Measurements from ENCODE around the gene GNG2.
A peak's percentile ranks its signal among the peaks of the same experiment; 100 is the strongest.

The GNG2 gene

DNA sequence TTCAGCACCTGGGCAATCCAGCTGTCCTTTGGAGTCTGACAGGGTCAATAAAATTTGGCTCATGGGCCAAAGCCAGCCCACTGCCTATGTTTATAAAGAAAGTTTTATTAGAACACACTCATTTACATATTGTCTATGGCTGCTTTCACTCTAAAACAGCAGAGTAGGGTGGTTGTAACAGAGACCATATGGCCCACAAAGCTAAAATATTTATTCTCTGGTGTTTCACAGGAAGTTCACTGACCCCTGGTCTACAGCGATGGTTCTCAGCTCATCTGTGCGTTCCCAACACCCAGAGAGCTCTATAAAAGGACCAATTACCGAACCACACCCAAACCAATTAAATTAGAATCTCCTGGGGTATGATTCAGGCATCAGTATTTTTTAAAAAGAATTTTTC is 91.2 kb downstream of the GNG2 start:
- no peak for DNase-seq

DNA sequence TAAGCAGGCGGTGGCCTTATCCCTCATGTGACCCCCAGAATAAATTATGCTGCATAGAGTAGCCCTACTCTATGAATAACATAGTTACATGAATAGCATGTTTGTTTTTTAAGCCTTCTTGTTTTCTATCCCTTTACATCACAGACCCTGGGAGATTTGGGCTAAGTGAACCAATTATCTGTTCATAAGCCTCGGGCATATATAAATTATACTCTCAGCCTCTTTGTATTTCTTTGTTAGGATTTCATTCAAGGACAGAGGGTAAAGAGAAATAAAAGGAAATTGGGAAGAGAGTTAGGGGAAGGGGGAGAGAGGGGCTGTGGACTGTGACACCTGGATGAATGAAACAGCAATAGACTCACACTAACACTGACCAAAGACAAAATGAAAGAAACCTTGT is 93.6 kb downstream of the GNG2 start:
- DNase-seq: no peak

DNA sequence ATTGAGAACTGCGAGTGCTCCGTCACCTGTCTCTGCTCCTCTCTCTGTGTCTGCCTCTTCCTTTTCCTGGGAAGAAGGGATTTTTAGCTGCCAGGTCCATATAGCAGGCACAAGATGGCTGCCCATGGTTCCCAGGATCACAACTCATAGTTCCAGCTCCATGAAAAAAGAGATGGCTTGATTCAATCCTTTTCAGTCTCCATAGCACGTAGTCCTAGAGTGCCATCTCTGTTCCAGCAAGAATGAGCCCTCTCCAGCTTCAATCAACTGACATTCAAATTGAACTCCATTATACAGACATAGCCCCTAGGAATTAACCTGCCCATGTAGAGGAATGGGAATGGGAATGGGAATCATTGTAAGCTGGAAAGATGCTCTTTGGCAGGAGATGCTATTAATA is 94.2 kb downstream of the GNG2 start:
- DNase-seq: no peak

DNA sequence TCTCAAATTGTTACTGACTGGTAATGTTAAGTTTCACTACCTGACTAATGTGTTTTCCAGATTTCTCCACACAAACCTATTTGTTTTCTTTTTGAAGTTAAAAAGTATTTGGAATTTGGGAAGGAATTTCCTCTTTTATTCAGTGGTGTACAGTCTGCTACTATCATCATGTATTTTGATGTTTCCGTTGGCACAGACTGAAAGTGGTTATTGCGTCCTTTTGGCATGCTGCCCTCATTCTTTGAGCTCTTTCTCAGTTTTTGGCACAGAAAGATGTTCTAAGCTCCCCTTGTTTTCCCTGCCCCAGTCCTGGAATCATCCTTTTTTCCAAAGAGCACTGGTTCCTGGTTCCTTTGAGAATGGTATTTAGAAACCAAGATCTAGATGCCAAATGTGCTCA is 97.5 kb downstream of the GNG2 start:
- peak; percentile 45 for DNase-seq

DNA sequence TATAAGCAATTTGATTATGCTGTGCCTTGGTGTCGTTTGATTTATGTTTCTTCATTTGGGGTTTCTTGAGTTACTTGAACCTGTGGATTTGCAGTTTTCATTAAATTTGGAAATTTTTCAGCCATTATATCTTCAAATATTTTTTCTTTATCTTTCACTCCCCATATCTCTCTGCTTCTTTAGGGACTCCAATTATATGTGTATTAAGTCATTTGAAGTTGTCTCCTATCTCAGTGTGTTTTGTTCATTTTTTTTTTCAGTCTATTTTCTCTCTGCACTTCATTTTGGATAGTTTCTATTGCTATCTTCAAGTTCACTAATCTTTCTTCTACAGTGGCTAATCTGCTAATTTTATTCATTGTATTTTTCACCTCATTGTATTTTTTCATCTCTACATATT is 99.5 kb downstream of the GNG2 start:
- no peak for DNase-seq

DNA sequence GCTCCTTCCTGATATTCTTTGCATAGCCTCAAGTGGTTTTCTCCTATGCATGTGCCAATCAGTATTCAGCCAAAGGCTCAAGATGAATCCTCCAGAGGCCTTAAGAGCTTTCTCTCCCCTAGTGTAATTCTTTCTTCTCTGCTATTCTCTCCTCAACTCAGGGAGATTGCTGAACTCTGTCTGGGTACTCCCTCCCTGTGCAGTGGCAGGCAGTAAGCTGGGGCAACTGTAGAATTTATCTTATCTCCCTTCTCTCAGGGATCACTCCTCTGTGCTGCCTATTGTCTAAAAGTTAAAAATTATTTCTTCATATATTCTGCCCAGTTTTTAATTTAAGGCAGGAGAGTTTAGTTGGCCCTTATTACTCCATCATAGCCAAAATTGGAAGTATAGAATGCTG is 100.5 kb downstream of the GNG2 start:
- DNase-seq: no peak

DNA sequence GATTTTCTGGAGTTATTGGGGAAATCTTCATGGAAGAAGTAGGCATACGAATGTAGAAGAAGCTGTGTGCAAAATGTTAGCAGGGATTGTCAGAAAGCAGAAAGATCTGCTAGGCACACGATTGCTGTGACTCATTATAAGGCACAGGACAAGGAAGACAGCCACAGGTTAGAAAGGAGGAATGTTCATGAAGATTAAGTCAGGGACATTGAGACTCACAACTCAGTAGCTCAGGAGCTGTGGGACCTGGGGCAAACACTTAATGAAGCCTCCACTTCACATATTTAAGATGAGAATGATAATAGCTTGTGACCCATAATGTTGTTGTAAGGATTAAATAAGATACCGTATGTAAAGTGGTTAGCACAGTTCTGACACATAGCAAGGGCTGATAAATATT is 102.3 kb downstream of the GNG2 start:
- peak; percentile 31 for DNase-seq

DNA sequence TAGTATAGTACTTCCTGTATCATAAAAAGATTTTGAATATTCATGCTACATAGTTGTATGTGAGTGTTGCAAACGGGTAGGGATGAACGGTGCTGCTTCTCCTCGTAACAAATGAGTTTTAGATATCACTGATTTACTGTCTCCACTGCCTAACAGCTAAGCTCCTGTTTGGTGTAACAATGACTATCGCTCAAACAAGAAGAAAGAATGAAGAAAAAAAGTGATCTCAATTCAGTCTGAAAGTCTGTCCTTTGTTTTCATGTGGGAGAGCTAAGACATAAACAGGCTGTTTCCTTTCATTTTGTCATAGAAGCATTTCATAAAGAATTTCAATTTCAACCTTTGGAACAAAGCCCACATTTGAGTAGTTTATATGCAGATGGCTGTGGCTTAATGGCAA is 102.9 kb downstream of the GNG2 start:
- peak; percentile 27 for DNase-seq

DNA sequence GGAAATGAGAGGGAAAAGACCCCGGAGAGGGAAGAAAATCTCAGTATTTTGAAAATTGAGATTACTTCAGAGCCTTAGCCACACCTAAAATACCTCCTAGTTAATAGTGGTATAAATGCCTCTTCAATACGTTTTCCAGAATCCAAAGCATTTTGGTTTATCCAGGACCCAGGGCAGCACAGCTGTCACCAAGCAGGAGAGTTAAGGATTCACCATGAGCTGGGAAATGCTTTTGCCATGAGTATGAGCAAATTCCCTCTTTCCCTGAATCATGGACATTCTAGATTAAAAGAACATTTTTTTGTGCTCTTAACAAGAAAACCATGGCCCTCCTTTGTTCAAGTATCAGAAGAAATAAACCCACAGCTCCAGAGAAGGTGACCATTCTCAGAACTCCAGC is 107.1 kb downstream of the GNG2 start:
- DNase-seq: peak; percentile 30

DNA sequence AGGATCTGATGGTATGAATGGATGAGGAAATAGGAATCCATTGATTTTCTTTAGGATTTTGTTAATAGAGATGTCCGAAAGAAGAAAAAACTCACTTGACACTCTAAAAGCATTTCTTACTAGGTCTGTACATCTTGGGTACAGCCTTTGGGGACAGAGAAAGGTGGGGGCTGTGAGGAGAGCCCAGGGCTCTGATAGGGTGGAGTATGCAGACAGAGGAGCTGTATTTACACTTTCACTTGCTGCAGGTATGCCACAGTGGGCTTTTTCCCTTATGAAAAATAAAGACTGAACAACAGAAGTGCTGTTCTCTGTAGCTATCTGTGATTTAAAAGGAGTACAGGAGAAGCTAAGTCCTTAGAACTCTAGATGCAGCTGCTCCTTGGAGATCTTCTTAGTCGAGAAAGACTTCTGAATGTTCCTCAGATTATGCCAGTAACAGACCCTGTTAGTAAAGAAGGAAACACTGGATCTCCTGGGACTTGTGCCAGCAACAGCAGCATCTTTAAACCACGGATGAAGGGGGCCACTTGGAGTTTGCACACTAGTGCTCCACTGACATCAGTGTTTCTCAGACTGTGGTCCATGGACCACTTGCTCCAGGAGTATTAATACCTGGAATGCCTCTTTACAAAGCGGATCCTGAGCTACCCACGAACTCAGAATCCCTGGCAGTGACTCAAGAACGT is 109.6 kb downstream of the GNG2 start:
- no peak for DNase-seq

DNA sequence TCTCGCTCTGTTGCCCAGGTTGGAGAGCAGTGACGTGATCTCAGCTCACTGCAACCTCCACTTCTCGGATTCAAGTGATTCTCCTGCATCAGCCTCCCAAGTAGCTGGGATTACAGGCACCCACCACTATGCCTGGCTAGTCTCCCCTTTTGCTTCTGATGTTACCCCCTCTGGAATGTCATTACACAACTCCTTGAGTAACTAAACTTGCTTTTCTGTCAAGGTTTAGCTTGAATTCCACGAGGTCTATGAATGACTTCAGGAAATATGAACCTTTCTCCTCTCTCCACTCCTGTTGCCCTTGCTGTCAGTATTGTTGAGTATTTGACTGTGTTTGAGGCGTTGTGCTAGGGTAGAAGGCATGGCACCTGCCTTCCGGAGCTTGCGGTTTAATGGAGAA is 112.2 kb downstream of the GNG2 start:
- peak; percentile 17 for DNase-seq

DNA sequence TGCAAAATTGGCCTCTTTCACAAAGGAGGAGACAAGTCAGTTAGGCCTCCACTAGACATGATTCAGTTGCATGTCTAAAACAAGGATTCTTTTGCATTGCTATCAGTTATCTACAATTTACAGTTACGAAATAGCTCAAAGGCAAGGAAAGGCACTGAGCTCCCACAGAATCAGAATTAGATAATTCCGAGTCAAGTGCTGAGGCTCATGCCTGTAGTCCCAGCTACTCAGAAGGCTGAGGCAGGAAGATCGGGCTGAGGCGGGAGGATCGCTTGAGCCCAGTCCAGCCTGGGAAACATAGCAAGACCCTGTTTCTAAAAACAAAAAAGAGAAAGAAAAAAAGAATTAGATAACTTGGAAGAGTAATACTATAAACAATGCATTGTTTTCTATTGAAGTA is 116.7 kb downstream of the GNG2 start:
- DNase-seq: no peak

DNA sequence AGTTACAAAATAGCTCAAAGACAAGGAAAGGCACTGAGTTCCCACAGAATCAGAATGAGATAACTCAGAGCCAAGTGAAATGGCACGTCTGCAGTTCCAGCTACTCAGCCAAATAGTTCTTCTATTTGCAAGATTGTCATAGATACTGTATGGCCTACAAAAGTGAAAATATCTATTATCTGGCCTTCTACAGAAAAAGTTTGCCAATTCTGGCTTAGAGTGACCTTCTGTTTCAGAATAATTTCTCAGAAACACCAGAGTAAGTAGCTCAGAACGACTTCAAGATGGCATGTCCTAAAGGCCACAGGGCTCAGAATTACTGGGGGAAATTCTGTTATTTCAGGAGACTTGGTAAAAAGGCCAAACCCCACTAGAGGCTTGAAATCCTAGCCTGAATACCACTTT is 118.3 kb downstream of the GNG2 start:
- no peak for DNase-seq

DNA sequence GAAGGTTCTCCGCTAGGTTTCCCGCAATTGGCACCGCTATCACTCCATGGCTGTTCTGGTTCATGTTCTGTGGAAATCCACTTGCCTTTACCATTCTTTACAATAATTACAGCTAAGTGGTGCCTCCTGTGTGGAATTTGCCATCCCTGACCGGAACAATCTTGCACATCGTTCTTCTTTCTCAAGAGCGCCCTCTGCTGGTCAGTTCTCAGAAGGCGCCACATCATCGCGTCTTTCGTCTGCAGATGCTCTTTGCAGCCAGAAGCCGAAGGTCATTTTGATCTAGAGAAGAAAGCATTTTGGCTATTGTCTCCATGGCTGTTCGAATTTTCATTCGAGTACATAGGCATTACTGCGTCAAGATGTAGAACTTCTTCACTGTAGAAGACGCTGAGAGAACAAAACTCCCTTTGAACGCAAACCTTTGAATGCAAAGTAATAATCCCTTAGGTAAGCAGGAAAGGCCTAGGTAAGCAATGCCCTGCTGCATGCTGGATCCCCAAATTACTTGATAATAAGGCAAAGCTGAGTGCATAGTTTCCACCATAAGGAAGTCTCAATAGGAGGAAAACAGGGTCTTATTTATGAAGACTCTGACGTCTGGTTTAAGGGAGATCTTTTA is 118.8 kb downstream of the GNG2 start:
- DNase-seq: peak; percentile 71

DNA sequence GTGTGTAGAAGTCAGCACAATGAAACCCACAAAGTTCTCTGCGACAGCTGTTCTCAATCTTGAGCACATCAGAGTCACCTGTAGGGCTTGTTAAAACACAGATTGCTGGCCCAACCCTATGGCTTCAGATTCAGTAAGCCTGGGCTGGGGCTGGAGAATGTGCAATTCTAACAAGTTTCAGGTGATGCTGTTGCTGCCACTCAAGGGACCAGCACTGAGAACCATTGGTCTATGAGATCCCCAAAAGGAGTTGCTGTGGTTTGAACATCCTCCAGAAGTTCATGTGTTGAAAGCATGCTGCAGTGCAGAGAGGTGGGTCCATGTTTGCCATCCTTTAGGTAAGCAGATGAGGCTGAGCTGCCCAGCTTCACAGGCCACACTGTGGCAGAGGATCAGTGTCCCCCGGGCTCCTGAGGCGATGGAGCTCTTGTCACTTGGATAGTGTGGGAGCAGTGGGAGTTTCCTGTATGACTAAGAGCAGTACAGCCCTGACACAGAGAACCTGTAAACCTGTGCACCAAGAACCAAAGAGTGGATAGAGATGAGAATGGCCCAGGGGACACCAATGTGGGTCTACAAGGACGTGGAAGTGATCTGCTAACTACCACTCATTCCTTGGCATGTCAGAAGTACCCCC is 120.9 kb downstream of the GNG2 start:
- no peak for DNase-seq

DNA sequence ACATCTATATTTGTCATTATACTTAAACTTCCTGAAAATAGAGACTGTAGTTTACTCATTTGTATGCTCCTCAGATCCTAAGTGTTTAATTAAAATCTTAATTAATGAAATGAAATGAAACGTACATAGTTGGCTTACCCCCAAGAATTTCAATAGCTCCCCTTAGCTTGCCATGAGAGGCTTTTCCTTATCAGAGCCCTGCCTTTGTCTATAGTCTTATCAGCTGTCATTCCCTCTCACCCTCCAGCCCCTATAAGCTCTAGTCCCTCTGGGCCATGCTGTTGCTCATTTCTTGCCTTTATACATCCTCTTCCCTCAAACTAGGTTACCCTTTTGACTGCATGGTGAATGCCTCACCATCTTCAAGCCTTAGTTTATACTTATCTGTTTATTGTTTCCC is 127.8 kb downstream of the GNG2 start:
- no peak for DNase-seq

DNA sequence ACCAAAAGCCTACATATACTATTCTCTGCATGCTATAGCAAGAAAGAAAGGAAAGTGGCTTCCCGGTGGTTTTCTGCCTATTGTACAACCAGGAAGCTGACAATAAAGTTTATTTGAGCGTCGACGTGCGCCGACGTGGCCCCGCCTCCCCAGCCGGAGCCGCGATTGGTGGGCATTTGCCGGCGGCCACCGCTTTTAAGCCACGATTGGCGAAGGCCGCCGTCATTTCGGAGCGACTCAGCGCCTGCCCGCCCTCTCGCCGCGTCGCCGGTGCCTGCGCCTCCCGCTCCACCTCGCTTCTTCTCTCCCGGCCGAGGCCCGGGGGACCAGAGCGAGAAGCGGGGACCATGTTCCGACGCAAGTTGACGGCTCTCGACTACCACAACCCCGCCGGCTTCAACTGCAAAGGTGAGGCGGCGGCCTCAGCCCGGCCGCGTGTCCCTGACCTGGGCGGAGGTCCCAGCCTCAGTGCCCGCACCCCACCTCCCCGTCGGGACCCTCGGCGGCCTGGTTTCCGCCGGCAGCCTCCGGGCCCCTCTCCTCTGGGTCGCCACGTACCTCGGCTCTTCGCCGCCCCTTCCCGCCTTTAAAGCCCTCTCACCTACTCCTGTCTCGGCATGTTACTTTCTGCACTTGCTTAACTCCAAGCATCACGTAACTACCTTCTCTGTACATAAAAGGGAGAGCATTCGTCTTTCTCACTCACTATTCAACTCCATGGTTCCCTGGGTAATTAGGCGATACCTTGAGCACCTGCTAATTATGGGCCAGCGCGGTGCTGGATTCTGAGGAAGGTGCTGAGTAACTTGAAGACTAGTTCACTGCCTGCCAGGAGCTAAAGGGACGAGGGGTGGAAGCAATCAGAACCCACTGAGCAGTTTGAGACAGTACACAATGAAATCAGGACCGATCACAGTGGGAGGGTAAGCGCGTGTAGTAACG is 129.2 kb downstream of the GNG2 start, which contains the start of gene RTRAF:
RTRAF (plus strand) TSS at position 254 of the 942 bp plus-strand sequence; CDS start at position 348, 94 bp downstream.
- peak; percentile 92 for DNase-seq

DNA sequence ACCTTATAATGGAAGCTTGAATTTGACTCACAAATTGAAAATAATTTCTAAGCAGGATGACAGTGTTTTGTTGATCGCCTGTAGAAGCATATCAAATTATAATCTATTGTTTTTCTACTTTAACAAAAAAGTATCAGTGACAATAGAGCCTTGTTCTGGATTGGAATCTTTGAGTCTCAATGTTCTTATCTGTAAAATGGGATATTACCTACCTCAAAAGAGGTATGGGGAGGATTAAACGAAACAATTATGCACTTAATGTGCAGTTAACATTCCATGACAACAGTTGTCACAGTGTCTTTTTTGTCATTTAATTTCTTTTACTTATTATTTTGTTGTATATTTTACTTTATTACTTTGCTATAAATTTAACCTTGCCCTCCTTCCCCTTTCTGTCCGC is 130.1 kb downstream of the GNG2 start:
- DNase-seq: no peak

DNA sequence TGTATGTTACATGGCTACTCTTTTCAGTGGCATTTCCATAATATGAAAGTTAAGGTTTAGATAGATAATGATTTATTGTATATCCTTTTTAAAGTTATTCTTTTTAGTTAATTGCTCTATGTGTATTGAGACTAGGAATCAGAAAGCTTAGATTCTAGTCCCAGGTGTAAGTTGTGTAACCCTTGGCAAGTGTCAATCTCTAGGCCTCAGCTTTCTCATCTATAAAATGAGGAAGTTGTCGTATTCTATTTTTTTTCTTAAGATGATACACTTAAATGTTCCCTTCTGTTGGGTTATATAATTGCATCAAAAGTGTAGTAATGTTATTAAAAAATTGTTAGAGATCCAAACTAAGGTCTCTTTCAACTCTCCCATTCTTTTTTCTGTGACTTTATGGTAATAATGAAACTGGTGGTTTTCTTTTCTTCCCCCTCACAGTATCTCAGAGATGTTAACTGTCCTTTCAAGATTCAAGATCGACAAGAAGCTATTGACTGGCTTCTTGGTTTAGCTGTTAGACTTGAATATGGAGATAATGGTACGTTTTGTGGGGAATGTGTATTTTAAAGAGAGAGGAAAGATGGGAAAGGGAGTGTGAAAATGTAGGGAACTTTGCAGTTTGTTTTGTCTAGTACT is 133.0 kb downstream of the GNG2 start:
- no peak for DNase-seq

DNA sequence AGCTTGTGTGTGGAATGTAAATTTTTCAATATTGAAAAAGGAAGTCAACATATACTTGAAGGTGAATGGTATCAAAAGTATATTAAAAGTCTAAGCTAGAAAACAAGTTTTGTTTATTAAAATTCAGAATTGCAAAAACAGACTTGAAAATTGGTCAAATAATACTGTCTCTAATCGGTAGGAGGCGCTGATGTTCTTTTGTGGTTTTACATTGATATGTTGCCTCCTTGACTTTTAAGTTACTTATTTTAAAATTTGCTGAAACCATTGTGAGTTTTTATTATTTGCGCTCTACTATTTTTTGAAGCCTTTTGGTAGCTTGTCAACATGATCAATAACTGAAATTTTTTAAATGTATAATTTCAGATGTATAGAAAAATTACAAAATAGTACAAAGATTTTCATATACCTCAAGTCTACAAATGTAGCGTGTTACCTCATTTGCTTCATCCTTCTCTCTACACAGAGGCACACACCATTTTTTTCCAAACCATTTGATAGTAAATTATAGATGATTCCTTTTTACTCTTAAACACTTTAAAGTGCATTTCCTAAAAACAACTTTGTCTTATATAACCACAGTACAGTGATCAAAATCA is 135.8 kb downstream of the GNG2 start:
- peak; percentile 48 for DNase-seq

DNA sequence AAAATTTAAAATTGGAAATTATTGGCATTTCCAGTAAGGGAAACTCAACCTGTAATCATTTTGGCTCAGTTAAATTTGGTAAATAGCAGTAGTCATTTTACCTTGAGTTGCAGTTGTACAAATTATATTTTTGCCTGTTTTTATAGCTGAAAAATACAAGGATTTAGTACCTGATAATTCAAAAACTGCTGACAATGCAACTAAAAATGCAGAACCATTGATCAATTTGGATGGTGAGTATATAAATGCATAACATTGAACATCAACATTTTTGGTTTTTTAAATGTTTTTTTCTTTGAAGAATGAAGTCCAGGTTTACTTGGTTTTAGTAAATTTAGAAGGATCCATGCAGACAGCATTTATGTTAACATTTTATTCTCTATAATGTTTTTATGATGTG is 137.9 kb downstream of the GNG2 start:
- DNase-seq: no peak

DNA sequence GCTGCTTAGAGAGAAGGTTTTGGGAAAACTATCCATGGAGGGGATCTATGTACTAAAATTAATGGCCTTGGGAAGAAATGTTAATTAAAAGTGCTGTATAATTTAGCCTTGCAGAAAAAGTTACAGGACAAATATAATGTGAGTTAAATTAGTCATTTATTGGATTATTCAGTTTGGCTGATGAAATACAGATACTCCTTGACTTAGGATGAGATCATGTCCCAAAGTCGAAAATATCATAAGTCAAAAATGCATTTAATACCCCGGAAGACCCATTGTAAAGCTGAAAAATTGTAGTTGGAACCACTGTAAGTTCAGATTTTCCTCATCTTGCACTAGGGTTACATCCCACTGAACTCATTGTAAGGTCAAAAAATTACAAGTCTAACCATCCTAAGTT is 138.7 kb downstream of the GNG2 start:
- peak; percentile 75 for DNase-seq
